Liver (tissue), 9 donors: ENCODE results near the gene NUDT16L1. TPM values are rescaled to one million over a fixed set of nuclear protein-coding genes. Genes with fewer than 3 reads are reported as not detected.

Experiments
- DNase-seq: peaks from one replicate; pipeline ENCODE4 v3.0.0-alpha.2; 2017; ENCODE audit warnings: low spot score
- H3K27ac ChIP-seq, 2 donors: one replicate each; pipeline ENCODE4 v1.7.0; 2013; ENCODE audit warnings: inconsistent platforms in 2 of 2, low read length in 2 of 2, control low read depth in 1 of 2, low read depth in 1 of 2, mild to moderate bottlenecking in 1 of 2
- H3K27me3 ChIP-seq, 4 donors: one replicate each; pipeline versions ENCODE4 v1.6.1 to v1.7.0; 2013; ENCODE audit warnings: low read length in 3 of 4, inconsistent platforms in 1 of 4, mild to moderate bottlenecking in 1 of 4, moderate library complexity in 1 of 4; ENCODE audit not compliant: control insufficient read depth in 4 of 4, insufficient read depth in 4 of 4
- H3K36me3 ChIP-seq, 4 donors: one replicate each; pipeline versions ENCODE4 v1.6.1 to v1.7.0; 2013; ENCODE audit warnings: low read length in 3 of 4, mild to moderate bottlenecking in 3 of 4, low read depth in 1 of 4, moderate library complexity in 1 of 4; ENCODE audit not compliant: control insufficient read depth in 4 of 4, insufficient read depth in 3 of 4
- H3K4me1 ChIP-seq, 4 donors: one replicate each; pipeline versions ENCODE4 v1.6.1 to v1.7.0; 2013; ENCODE audit warnings: low read length in 3 of 4, mild to moderate bottlenecking in 3 of 4, moderate library complexity in 1 of 4; ENCODE audit not compliant: control insufficient read depth in 4 of 4, insufficient read depth in 4 of 4
- H3K4me3 ChIP-seq, 3 donors: one replicate each; pipeline versions ENCODE4 v1.6.1 to v1.7.0; 2013; ENCODE audit warnings: low read length in 3 of 3, control low read depth in 1 of 3, low read depth in 1 of 3, mild to moderate bottlenecking in 1 of 3
- H3K9ac ChIP-seq, 2 donors: one replicate each; pipeline ENCODE4 v1.7.0; 2013; ENCODE audit warnings: low read length in 2 of 2, mild to moderate bottlenecking in 2 of 2, moderate library complexity in 2 of 2, control low read depth in 1 of 2, low read depth in 1 of 2
- H3K9me3 ChIP-seq, 4 donors: one replicate each; pipeline versions ENCODE4 v1.6.1 to v1.7.0; 2013; ENCODE audit warnings: low read length in 3 of 4; ENCODE audit not compliant: control insufficient read depth in 4 of 4
- CTCF ChIP-seq: fragments of 150-350 bp; IDR thresholded peaks from 2 replicates; pipeline ENCODE4 v1.5.1; 2017; ENCODE audit warnings: improper control_type of control experiment, low read depth, low read length; ENCODE audit not compliant: missing input control
- EGR1 ChIP-seq, 2 donors: IDR thresholded peaks; 2 replicates each; pipeline ENCODE4 v1.6.1; 2016 to 2018; ENCODE audit warnings: antibody characterized with exemption in 2 of 2, low read depth in 2 of 2
- FOXA1 ChIP-seq: IDR thresholded peaks from 2 replicates; pipeline ENCODE4 v1.6.1; 2016; ENCODE audit warnings: antibody characterized with exemption
- GABPA ChIP-seq, 2 donors: IDR thresholded peaks in 1 of 2; conservative IDR thresholded peaks in 1 of 2; 2 replicates each; pipeline ENCODE4 v1.6.1; 2016; ENCODE audit warnings: antibody characterized with exemption in 2 of 2, mild to moderate bottlenecking in 1 of 2, moderate library complexity in 1 of 2
- HNF4A ChIP-seq, 2 donors: conservative IDR thresholded peaks; 2 replicates each; pipeline ENCODE4 v1.6.1; 2016; ENCODE audit warnings: antibody characterized with exemption in 2 of 2, mild to moderate bottlenecking in 2 of 2
- HNF4G ChIP-seq: IDR thresholded peaks from 2 replicates; pipeline ENCODE4 v1.6.1; 2016; ENCODE audit warnings: antibody characterized with exemption
- JUND ChIP-seq, 2 donors: IDR thresholded peaks; 2 replicates each; pipeline ENCODE4 v1.6.1; 2016; ENCODE audit warnings: antibody characterized with exemption in 2 of 2
- MAX ChIP-seq: IDR thresholded peaks from 2 replicates; pipeline ENCODE4 v1.6.1; 2016; ENCODE audit warnings: antibody characterized with exemption
- NR2F2 ChIP-seq: IDR thresholded peaks from 2 replicates; pipeline ENCODE4 v1.6.1; 2016; ENCODE audit warnings: antibody characterized with exemption
- RAD21 ChIP-seq, 2 donors: IDR thresholded peaks; 2 replicates each; pipeline ENCODE4 v1.6.1; 2016; ENCODE audit warnings: antibody characterized with exemption in 2 of 2, mild to moderate bottlenecking in 2 of 2
- REST ChIP-seq: IDR thresholded peaks from 2 replicates; pipeline ENCODE4 v1.6.1; 2016; ENCODE audit warnings: antibody characterized with exemption, mild to moderate bottlenecking
- RXRA ChIP-seq, 2 donors: IDR thresholded peaks; 2 replicates each; pipeline ENCODE4 v1.6.1; 2017 to 2018; ENCODE audit warnings: antibody characterized with exemption in 2 of 2, mild to moderate bottlenecking in 1 of 2
- SP1 ChIP-seq: IDR thresholded peaks from 2 replicates; pipeline ENCODE4 v1.6.1; 2018; ENCODE audit warnings: antibody characterized with exemption, mild to moderate bottlenecking
- TAF1 ChIP-seq: conservative IDR thresholded peaks from 2 replicates; pipeline ENCODE4 v1.6.1; 2016; ENCODE audit warnings: antibody characterized with exemption, mild to moderate bottlenecking
- YY1 ChIP-seq: IDR thresholded peaks from 2 replicates; pipeline ENCODE4 v1.6.1; 2016; ENCODE audit warnings: antibody characterized with exemption, mild to moderate bottlenecking
- ZBTB33 ChIP-seq: IDR thresholded peaks from 2 replicates; pipeline ENCODE4 v1.6.1; 2016; ENCODE audit warnings: antibody characterized with exemption
- WGBS: extraction: QIAGEN DNeasy Blood & Tissue Kit; methylation state at CpG from one replicate; pipeline ENCODE4 v1.1.7; 2013; 5-methylcytosine and 5-hydroxymethylcytosine counted together
- polyA plus RNA-seq, 2 donors: library from polyadenylated mRNA; stranded (reverse) in 1 of 2; unstranded in 1 of 2; fragments of 200-250 nt in 1 of 2; fragments of >200 nt in 1 of 2; fragmentation: Nextera tagmentation in 1 of 2; extraction: Ambion mirVana in 1 of 2; gene quantifications; one replicate each; pipeline versions ENCODE4 v1.2.1 to v1.2.3, GENCODE V29; 2013 to 2015
- total RNA-seq, 2 donors: library from RNA; depleted of rRNA; stranded (reverse); fragments of >200 nt; gene quantifications; one replicate each; pipeline ENCODE4 v1.2.3, GENCODE V29; 2014
- donor health status: healthy.
- donor health status: healthy.
- donor health status: healthy.
- donor health status: healthy.
- donor health status: healthy.

Gene NUDT16L1
- total and polyA plus RNA-seq, 4 donors, result 22.4 to 43.4 (median 36.3) TPM

GRCh38 chr16:4663777-4664465 is 29.4 kb upstream of the NUDT16L1 start:
- Histone ChIP-seq H3K4me3 (no peak overlapping the region), H3K27me3 (no peaks in the 10 kb centered on the region), H3K36me3 (peaks cover 0 to 15% (median 10%) of the 10 kb centered on the region in 4 donors), H3K9me3 (no peaks in the 10 kb centered on the region), H3K4me1 (peaks cover 18 to 59% (median 40%) of the 10 kb centered on the region in 4 donors), H3K9ac (peak overlapping the region; percentile 44 to 74), H3K27ac (peak overlapping the region; percentile 95 to 96)
- DNase-seq, result peak; percentile 54
- peak; percentile 91 for TF ChIP-seq SP1
- TF ChIP-seq MAX, result peak; percentile 96
- TF ChIP-seq TAF1, result no peak
- TF ChIP-seq GABPA (IDR thresholded peaks at IDR 0.05 in 1 of 2, conservative IDR thresholded peaks at IDR 0.05 in 1 of 2), result peak in 1 of 2 donors; percentile 60
- peak; percentile 69 for TF ChIP-seq HNF4G
- no peak for TF ChIP-seq ZBTB33
- no peak for TF ChIP-seq CTCF
- peak; percentile 94 to 95 for TF ChIP-seq RXRA (IDR thresholded peaks at IDR 0.05)
- TF ChIP-seq REST, result peak; percentile 34
- peak in 1 of 2 donors; percentile 80 for TF ChIP-seq EGR1 (IDR thresholded peaks at IDR 0.05; ENCODE audit: low read depth in 2 of 2)
- TF ChIP-seq HNF4A (conservative IDR thresholded peaks at IDR 0.05), result peak; percentile 69 to 89
- peak in 1 of 2 donors; percentile 35 for TF ChIP-seq JUND (IDR thresholded peaks at IDR 0.05)
- peak; percentile 89 for TF ChIP-seq YY1
- no peak for TF ChIP-seq NR2F2
- no peak for TF ChIP-seq FOXA1
- peak in 1 of 2 donors; percentile 44 for TF ChIP-seq RAD21 (IDR thresholded peaks at IDR 0.05)
- WGBS, result 20% methylated on average over 25 of the region's 25 CpGs
